Measurements from ENCODE around the gene LIMS1. TPM values are rescaled to one million over a fixed set of nuclear protein-coding genes. Genes with fewer than 3 reads are reported as not detected.
"Not testable (repeated sequence)": the region's sequence is repeated elsewhere in the genome, so short reads cannot be mapped to it uniquely, and the experiment has no call there.

The LIMS1 gene
- total and polyA plus RNA-seq, 2 experiments from 2014 or later = 82.0 to 122 TPM

GRCh38 chr2:108651468-108651867, 117.2 kb downstream of the LIMS1 start:
- H3K9me2 ChIP-seq (ENCODE audit: insufficient read depth); H4K20me1 ChIP-seq (ENCODE audit: insufficient read depth); H3K27me3 ChIP-seq (replicated peaks; ENCODE audit: insufficient read depth); in situ Hi-C loops (cut with MboI); H3K9ac ChIP-seq; H3K9me3 ChIP-seq (ENCODE audit: low read depth); H3K4me3 ChIP-seq; DNase-seq; H3K4me2 ChIP-seq (ENCODE audit: unreplicated experiment); H3K36me3 ChIP-seq (ENCODE audit: low read depth); H2AFZ ChIP-seq: not testable (repeated sequence)
- peaks cover 40% of the 10 kb centered on the region for H3K79me2 ChIP-seq (ENCODE audit: insufficient read depth)
- peaks cover 29% of the 10 kb centered on the region for H3K4me1 ChIP-seq (ENCODE audit: insufficient read depth)
- peak overlapping the region; percentile 27; the same call in 1 of the 2 replicates for H3K27ac ChIP-seq
- WGBS, 2 experiments (ENCODE audit: low coverage in 1 of 2, low lambda C conversion rate in 2 of 2, missing lambda C conversion rate in 2 of 2) = 0 to 21% methylated on average over 1 of the region's 2 CpGs
- peaks cover 40% of the 10 kb centered on the region for H3F3A ChIP-seq (ENCODE audit: insufficient read depth)

GRCh38 chr2:108652187-108652931, 118.1 kb downstream of the LIMS1 start:
- H3K9me2 ChIP-seq (ENCODE audit: insufficient read depth); H3K27me3 ChIP-seq (replicated peaks; ENCODE audit: insufficient read depth); in situ Hi-C loops (cut with MboI); H3K9me3 ChIP-seq (ENCODE audit: low read depth); H3K36me3 ChIP-seq (ENCODE audit: low read depth); H2AFZ ChIP-seq; H4K20me1 ChIP-seq (ENCODE audit: insufficient read depth): not testable (repeated sequence)
- peak; percentile 86 for DNase-seq
- Histone ChIP-seq H3K4me2 (ENCODE audit: unreplicated experiment) (peak overlapping the region; percentile 6), H3K4me1 (ENCODE audit: insufficient read depth) (peaks cover 29% of the 10 kb centered on the region), H3K79me2 (ENCODE audit: insufficient read depth) (peaks cover 34% of the 10 kb centered on the region), H3K4me3 (0 out of 2 replicates have a peak overlapping the region, but pooled peaks have one; percentile 34), H3K27ac (peak overlapping the region; percentile 100), H3F3A (ENCODE audit: insufficient read depth) (peaks cover 33% of the 10 kb centered on the region), H3K9ac (peak overlapping the region; percentile 79)
- WGBS, 2 experiments (ENCODE audit: low coverage in 1 of 2, low lambda C conversion rate in 2 of 2, missing lambda C conversion rate in 2 of 2) = 6 to 7% methylated on average over 6 to 7 of the region's 7 CpGs

- H3K9me3 ChIP-seq (ENCODE audit: low read depth); H4K20me1 ChIP-seq (ENCODE audit: insufficient read depth); H3K9me2 ChIP-seq (ENCODE audit: insufficient read depth); in situ Hi-C loops (cut with MboI); H2AFZ ChIP-seq; H3K4me3 ChIP-seq; H3K36me3 ChIP-seq (ENCODE audit: low read depth); H3K27me3 ChIP-seq (replicated peaks; ENCODE audit: insufficient read depth): not testable (repeated sequence)
- peaks cover 25% of the 10 kb centered on the region for H3K4me1 ChIP-seq (ENCODE audit: insufficient read depth)
- H3F3A ChIP-seq (ENCODE audit: insufficient read depth) = peaks cover 22% of the 10 kb centered on the region
- 3 to 13% methylated on average over 2 to 8 of the region's 8 CpGs for WGBS, 2 experiments (ENCODE audit: low coverage in 1 of 2, low lambda C conversion rate in 2 of 2, missing lambda C conversion rate in 2 of 2)
- peak; percentile 67 for DNase-seq
- H3K79me2 ChIP-seq (ENCODE audit: insufficient read depth) = peaks cover 35% of the 10 kb centered on the region
- peak overlapping the region; percentile 79 for H3K9ac ChIP-seq
- H3K4me2 ChIP-seq (ENCODE audit: unreplicated experiment) = peak overlapping the region; percentile 85
- peak overlapping the region; percentile 100 for H3K27ac ChIP-seq
Measured at GRCh38 chr2:108653425-108653824, 119.2 kb downstream of the LIMS1 start.

GRCh38 chr2:108653849-108654248, 119.6 kb downstream of the LIMS1 start:
- H3K9me3 ChIP-seq (ENCODE audit: low read depth); H4K20me1 ChIP-seq (ENCODE audit: insufficient read depth); H3K9me2 ChIP-seq (ENCODE audit: insufficient read depth); H3K36me3 ChIP-seq (ENCODE audit: low read depth); H2AFZ ChIP-seq; H3K27me3 ChIP-seq (replicated peaks; ENCODE audit: insufficient read depth); in situ Hi-C loops (cut with MboI): not testable (repeated sequence)
- H3K4me3 ChIP-seq = peak overlapping the region; percentile 58
- peaks cover 39% of the 10 kb centered on the region for H3K79me2 ChIP-seq (ENCODE audit: insufficient read depth)
- WGBS, 2 experiments (ENCODE audit: low coverage in 1 of 2, low lambda C conversion rate in 2 of 2, missing lambda C conversion rate in 2 of 2) = 2 to 3% methylated on average over 6 of the region's 6 CpGs
- DNase-seq = peak; percentile 47
- H3K9ac ChIP-seq = peak overlapping the region; percentile 79
- H3K4me2 ChIP-seq (ENCODE audit: unreplicated experiment) = peak overlapping the region; percentile 85
- peaks cover 18% of the 10 kb centered on the region for H3F3A ChIP-seq (ENCODE audit: insufficient read depth)
- H3K4me1 ChIP-seq (ENCODE audit: insufficient read depth) = peaks cover 20% of the 10 kb centered on the region
- peak overlapping the region; percentile 100 for H3K27ac ChIP-seq

DNA sequence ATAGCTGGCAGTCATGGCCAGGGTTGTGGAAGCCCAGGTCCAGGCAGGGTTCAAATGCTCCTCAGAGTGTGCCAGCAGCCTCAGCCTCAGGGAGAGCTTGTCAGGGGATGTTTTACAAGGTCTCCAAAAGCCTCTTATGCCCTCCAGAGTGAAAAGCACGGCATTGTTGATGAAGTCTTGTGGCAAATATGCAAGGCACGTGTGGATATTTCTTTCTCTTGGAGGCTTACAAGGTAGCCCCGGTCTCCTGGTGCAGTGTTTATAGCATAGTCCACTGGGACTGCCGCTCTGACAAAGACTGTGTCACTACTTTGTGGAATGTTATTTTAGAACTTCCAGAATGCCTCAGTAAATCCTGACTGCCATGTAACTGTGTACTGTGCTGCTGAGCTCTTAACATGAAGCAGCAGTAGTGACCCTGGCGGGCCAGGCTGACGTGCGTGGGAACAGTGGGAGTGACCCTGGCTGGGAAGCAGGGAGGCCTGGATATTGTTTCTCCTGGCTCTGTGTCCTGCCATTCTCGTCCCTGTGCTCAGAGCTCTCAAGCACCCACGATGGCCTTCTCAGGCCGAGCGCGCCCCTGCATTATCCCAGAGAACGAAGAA, 120.4 kb downstream of the LIMS1 start:
- WGBS, 2 experiments (ENCODE audit: low coverage in 1 of 2, low lambda C conversion rate in 2 of 2, missing lambda C conversion rate in 2 of 2) = 0 to 3% methylated on average over 5 to 7 of the region's 13 CpGs
- H3K9me3 ChIP-seq (ENCODE audit: low read depth); H3K9me2 ChIP-seq (ENCODE audit: insufficient read depth); H4K20me1 ChIP-seq (ENCODE audit: insufficient read depth); H2AFZ ChIP-seq; H3K36me3 ChIP-seq (ENCODE audit: low read depth); H3K27me3 ChIP-seq (replicated peaks; ENCODE audit: insufficient read depth); in situ Hi-C loops (cut with MboI): not testable (repeated sequence)
- DNase-seq = peak; percentile 74
- H3K4me3 ChIP-seq = peak overlapping the region; percentile 58; the same call in 1 of the 2 replicates
- H3K79me2 ChIP-seq (ENCODE audit: insufficient read depth) = peaks cover 43% of the 10 kb centered on the region
- peaks cover 17% of the 10 kb centered on the region for H3K4me1 ChIP-seq (ENCODE audit: insufficient read depth)
- peak overlapping the region; percentile 79 for H3K9ac ChIP-seq
- H3K27ac ChIP-seq = peak overlapping the region; percentile 100
- peak overlapping the region; percentile 85 for H3K4me2 ChIP-seq (ENCODE audit: unreplicated experiment)
- H3F3A ChIP-seq (ENCODE audit: insufficient read depth) = peaks cover 11% of the 10 kb centered on the region

DNA sequence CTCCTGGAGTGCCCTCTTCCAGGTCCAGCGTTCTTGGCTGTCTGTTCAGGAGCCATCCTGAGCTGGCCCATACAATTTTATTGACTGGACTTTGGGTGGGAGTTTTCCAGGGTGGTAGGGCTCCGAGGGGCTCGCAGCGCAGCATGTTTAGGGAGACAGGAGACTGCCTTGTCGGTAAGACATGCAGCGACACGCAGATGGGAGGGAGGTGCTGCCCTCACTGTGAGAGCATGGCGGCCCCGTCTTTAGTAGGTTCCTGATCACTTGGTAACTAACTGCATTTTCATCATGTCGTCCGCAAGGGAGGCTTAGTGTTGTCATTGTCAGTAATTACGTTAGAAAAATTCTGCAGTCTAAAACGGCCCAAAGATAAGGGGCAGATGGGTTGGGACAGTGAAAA, 121.0 kb downstream of the LIMS1 start:
- H4K20me1 ChIP-seq (ENCODE audit: insufficient read depth); DNase-seq; H3K4me2 ChIP-seq (ENCODE audit: unreplicated experiment); H3K27me3 ChIP-seq (replicated peaks; ENCODE audit: insufficient read depth); H2AFZ ChIP-seq; H3K4me3 ChIP-seq; H3K9me2 ChIP-seq (ENCODE audit: insufficient read depth); H3K36me3 ChIP-seq (ENCODE audit: low read depth); in situ Hi-C loops (cut with MboI); H3K9me3 ChIP-seq (ENCODE audit: low read depth): not testable (repeated sequence)
- H3K9ac ChIP-seq = peak overlapping the region; percentile 79
- WGBS, 2 experiments (ENCODE audit: low coverage in 1 of 2, low lambda C conversion rate in 2 of 2, missing lambda C conversion rate in 2 of 2) = no CpG with 5 or more reads among the region's 13 CpGs
- H3F3A ChIP-seq (ENCODE audit: insufficient read depth) = peaks cover 11% of the 10 kb centered on the region
- H3K79me2 ChIP-seq (ENCODE audit: insufficient read depth) = peaks cover 42% of the 10 kb centered on the region
- H3K27ac ChIP-seq = peak overlapping the region; percentile 53; the same call in 1 of the 2 replicates
- peaks cover 17% of the 10 kb centered on the region for H3K4me1 ChIP-seq (ENCODE audit: insufficient read depth)

- in situ Hi-C loops (cut with MboI); H4K20me1 ChIP-seq (ENCODE audit: insufficient read depth); H3K9me2 ChIP-seq (ENCODE audit: insufficient read depth); H2AFZ ChIP-seq; H3K9me3 ChIP-seq (ENCODE audit: low read depth); H3K27me3 ChIP-seq (replicated peaks; ENCODE audit: insufficient read depth); H3K36me3 ChIP-seq (ENCODE audit: low read depth); DNase-seq: not testable (repeated sequence)
- peaks cover 12% of the 10 kb centered on the region for H3F3A ChIP-seq (ENCODE audit: insufficient read depth)
- peak overlapping the region; percentile 70 for H3K27ac ChIP-seq
- H3K4me1 ChIP-seq (ENCODE audit: insufficient read depth) = peaks cover 17% of the 10 kb centered on the region
- peak overlapping the region; percentile 97 for H3K4me2 ChIP-seq (ENCODE audit: unreplicated experiment)
- peak overlapping the region; percentile 82 for H3K9ac ChIP-seq
- peak overlapping the region; percentile 76 for H3K4me3 ChIP-seq
- peaks cover 38% of the 10 kb centered on the region for H3K79me2 ChIP-seq (ENCODE audit: insufficient read depth)
Measured at GRCh38 chr2:108656282-108656681, 122.0 kb downstream of the LIMS1 start.

Data from GM23248 (cell line).